ENCODE data around the gene GTF2H3. TPM values are rescaled to one million over a fixed set of nuclear protein-coding genes. Genes with fewer than 3 reads are reported as not detected.

The GTF2H3 gene
- total RNA-seq, 4 donors from 2014 or later: 19.3 to 28.9 (median 25.2) TPM

DNA sequence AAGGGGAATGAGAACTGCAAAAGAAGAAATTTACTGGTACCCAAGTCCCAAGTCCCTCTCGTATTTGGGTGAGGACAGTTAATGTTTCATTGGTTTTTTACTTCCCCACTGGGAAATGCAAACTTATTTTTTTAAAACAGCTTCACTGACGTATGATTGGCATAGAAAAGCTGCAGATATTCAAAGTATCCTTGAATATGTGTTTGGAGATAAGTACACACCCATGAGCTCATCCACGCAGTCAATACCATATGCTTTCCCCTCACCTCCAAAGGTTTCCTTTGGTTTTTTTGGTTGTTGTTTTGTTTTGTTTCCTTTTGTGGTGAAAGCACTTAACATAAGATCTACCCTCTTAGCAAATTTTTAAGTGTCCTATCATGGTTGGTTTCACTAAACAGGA, 50.3 kb downstream of the GTF2H3 start:
- no peak for ATAC-seq
- Histone ChIP-seq H3K27ac (no peak overlapping the region), H3K36me3 (peaks cover 0 to 95% of the 10 kb centered on the region in 2 donors), H3K4me3 (no peak overlapping the region), H3K4me1 (no peaks in the 10 kb centered on the region), H3K9me3 (no peaks in the 10 kb centered on the region), H3K27me3 (no peaks in the 10 kb centered on the region)
- TF ChIP-seq POLR2A (IDR thresholded peaks at IDR 0.05): no peak
- TF ChIP-seq, protein P1, sequence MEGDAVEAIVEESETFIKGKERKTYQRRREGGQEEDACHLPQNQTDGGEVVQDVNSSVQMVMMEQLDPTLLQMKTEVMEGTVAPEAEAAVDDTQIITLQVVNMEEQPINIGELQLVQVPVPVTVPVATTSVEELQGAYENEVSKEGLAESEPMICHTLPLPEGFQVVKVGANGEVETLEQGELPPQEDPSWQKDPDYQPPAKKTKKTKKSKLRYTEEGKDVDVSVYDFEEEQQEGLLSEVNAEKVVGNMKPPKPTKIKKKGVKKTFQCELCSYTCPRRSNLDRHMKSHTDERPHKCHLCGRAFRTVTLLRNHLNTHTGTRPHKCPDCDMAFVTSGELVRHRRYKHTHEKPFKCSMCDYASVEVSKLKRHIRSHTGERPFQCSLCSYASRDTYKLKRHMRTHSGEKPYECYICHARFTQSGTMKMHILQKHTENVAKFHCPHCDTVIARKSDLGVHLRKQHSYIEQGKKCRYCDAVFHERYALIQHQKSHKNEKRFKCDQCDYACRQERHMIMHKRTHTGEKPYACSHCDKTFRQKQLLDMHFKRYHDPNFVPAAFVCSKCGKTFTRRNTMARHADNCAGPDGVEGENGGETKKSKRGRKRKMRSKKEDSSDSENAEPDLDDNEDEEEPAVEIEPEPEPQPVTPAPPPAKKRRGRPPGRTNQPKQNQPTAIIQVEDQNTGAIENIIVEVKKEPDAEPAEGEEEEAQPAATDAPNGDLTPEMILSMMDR (IDR thresholded peaks at IDR 0.05): no peak
- WGBS, 2 donors (ENCODE audit: low coverage in 1 of 2): 95% methylated on average over 3 of the region's 3 CpGs

DNA sequence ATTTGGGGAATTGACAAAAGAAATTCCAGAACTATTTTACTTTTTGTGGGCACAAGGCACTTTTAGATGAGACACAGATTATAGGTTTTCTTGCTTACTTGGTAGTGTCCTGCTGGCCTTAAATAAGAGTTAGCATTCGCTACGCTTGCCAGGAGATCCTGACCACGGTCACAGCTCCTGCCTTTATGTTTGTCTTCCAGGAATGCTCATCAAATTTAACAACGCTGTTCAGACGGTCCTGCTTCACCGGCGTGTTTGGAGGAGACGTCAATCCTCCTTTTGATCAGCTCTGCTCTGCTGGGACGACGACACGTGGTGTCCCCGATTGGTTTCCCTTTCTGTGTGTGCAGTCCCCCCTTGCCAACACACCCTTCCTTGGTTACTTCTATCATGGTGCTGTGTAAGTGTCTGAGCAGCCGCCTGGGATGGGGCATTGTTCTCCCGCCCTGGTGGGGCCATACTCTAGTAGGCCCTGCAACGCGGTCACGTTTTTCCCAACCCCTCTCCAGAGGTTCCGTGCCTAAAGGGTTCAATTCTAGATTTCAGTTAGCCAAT, 53.1 kb downstream of the GTF2H3 start:
- WGBS, 2 donors (ENCODE audit: low coverage in 1 of 2): 89 to 93% methylated on average over 10 to 16 of the region's 18 CpGs
- ATAC-seq: no peak

DNA sequence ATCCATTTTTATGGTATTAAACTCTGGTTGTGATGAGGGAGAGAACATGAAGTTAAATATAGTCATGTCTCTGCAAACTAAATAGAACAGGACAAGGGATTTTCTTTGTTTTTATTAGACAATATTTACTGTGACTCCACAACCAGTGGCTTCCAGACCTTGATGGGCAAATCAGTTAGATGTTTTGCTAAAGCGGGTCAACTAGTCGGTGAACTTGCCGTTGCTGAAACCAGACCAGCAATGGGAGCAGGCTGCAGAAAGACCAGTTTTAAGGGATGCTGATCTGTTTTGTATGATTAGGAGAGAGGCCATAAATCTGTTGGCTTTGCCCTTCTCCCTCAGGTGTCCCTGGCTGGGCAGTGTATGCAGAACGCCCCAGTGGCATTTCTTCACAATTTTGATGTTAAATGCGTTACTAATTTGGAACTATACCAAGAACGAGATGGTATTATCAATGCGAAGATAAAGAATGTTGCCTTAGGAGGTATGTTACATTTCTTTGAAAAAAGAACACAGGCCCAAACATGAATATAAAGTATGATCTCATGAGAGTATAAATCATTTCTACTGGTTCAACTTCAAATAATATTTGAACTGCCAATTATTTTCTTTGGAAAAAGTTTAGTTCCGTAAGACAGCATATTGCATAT, 56.7 kb downstream of the GTF2H3 start:
- Histone ChIP-seq H3K36me3 (peaks cover 0 to 97% of the 10 kb centered on the region in 2 donors), H3K4me3 (no peak overlapping the region), H3K9me3 (no peaks in the 10 kb centered on the region), H3K27me3 (no peaks in the 10 kb centered on the region), H3K4me1 (no peaks in the 10 kb centered on the region), H3K27ac (no peak overlapping the region)
- ATAC-seq: no peak
- TF ChIP-seq POLR2AphosphoS5 (IDR thresholded peaks at IDR 0.05) (no peak), POLR2A (IDR thresholded peaks at IDR 0.05) (no peak), EP300 (IDR thresholded peaks at IDR 0.05) (no peak)
- TF ChIP-seq, protein P1 (IDR thresholded peaks at IDR 0.05): no peak
- 82 to 83% methylated on average over 5 to 7 of the region's 8 CpGs for WGBS, 2 donors (ENCODE audit: low coverage in 1 of 2)

More for the DNA sequence above, 53.1 kb downstream of the GTF2H3 start:
- Histone ChIP-seq H3K4me1 (no peaks in the 10 kb centered on the region), H3K4me3 (no peak overlapping the region), H3K9me3 (no peaks in the 10 kb centered on the region), H3K27ac (no peak overlapping the region), H3K27me3 (no peaks in the 10 kb centered on the region), H3K36me3 (peaks cover 0 to 97% of the 10 kb centered on the region in 2 donors)
- TF ChIP-seq, protein P1 (IDR thresholded peaks at IDR 0.05): no peak
- TF ChIP-seq EP300 (IDR thresholded peaks at IDR 0.05) (no peak), POLR2AphosphoS5 (IDR thresholded peaks at IDR 0.05) (no peak), POLR2A (IDR thresholded peaks at IDR 0.05) (no peak)

DNA sequence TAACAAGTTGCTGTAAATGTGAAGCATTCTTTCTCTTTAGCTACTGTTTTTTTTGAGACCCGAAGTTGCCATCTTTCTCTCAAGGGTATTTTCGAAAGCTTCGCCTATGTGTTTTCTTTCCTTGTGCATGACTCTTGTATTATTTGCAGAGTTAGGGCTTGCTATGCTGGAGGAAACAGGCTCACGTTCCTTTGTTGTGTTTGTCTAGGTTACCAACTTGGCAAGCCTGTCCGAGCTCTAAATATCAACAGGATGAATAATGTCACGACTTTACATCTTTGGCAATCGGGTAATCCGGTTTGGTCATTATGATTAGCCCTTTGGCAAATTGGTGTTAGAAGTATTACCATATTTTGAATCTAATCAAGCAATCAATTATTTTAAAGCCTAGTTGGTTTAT, 62.6 kb downstream of the GTF2H3 start:
- Histone ChIP-seq H3K4me1 (no peaks in the 10 kb centered on the region), H3K27ac (no peak overlapping the region), H3K9me3 (no peaks in the 10 kb centered on the region), H3K4me3 (no peak overlapping the region), H3K36me3 (peaks cover 0 to 98% of the 10 kb centered on the region in 2 donors), H3K27me3 (no peaks in the 10 kb centered on the region)
- WGBS, 2 donors (ENCODE audit: low coverage in 1 of 2): 81% methylated on average over 8 of the region's 8 CpGs; no CpG with 5 or more reads in 1 of the 2 donors
- ATAC-seq: no peak
- TF ChIP-seq, protein P1 (IDR thresholded peaks at IDR 0.05): no peak
- no peak for TF ChIP-seq EP300 (IDR thresholded peaks at IDR 0.05)
- no peak for TF ChIP-seq POLR2AphosphoS5 (IDR thresholded peaks at IDR 0.05)
- TF ChIP-seq POLR2A (IDR thresholded peaks at IDR 0.05): no peak

DNA sequence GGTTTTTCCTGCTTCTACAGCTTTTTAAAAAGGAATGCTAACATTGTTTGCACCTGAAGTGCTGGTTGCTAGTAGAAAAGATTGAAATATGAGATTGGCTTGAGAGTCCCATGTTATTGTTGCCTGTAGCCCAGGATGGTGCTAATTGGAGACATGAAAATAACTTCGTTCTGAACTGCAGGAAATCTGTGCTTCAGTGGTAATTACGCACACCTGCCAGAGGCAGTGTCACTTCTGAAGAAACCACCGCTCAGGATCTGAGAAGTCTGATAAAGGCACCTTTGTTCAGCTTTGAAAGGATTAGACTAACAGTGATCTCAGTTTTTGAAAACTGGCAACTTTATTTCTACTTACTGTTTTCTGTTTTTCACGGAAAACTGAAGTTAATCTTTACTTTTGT, 63.0 kb downstream of the GTF2H3 start:
- no peaks in the 10 kb centered on the region for H3K27me3 ChIP-seq
- H3K36me3 ChIP-seq: peaks cover 0 to 98% of the 10 kb centered on the region in 2 donors
- no peak overlapping the region for H3K27ac ChIP-seq
- no peak for TF ChIP-seq POLR2A (IDR thresholded peaks at IDR 0.05)
- TF ChIP-seq EP300 (IDR thresholded peaks at IDR 0.05): no peak
- TF ChIP-seq, protein P1 (IDR thresholded peaks at IDR 0.05): no peak
- no peak for TF ChIP-seq POLR2AphosphoS5 (IDR thresholded peaks at IDR 0.05)
- no peak for ATAC-seq
- no peak overlapping the region for H3K4me3 ChIP-seq
- no peaks in the 10 kb centered on the region for H3K9me3 ChIP-seq
- 82 to 86% methylated on average over 4 of the region's 4 CpGs for WGBS, 2 donors (ENCODE audit: low coverage in 1 of 2)
- H3K4me1 ChIP-seq: no peaks in the 10 kb centered on the region
